Gastroesophageal sphincter (tissue), 4 donors: ENCODE measurements around the gene CCNH. TPM values are rescaled to one million over a fixed set of nuclear protein-coding genes. Genes with fewer than 3 reads are reported as not detected.

Experiments used
- ATAC-seq: fragments of 150-250 bp; one replicate; pipeline ENCODE4 v1.9.1; 2016; ENCODE audit warnings: mild to moderate bottlenecking, moderate library complexity
- H3K27ac ChIP-seq, 4 donors: fragments of 200-600 bp; sonication (generic) in 3 of 4; 1 replicate in 3 of 4; 2 replicates in 1 of 4; pipeline ENCODE4 v1.5.1; 2016 to 2019
- H3K27me3 ChIP-seq: fragments of 200-600 bp; sonication (generic); one replicate; pipeline ENCODE4 v1.5.1; 2019
- H3K36me3 ChIP-seq, 2 donors: fragments of 200-600 bp; sonication (generic); one replicate each; pipeline ENCODE4 v1.5.1; 2019; ENCODE audit warnings: control low read depth in 1 of 2
- H3K4me1 ChIP-seq, 3 donors: fragments of 200-600 bp; sonication (generic); 1 replicate in 2 of 3; 2 replicates in 1 of 3; pipeline ENCODE4 v1.5.1; 2016 to 2019; ENCODE audit warnings: control low read depth in 2 of 3
- H3K4me3 ChIP-seq, 2 donors: fragments of 200-600 bp; sonication (generic); one replicate each; pipeline ENCODE4 v1.5.1; 2019; ENCODE audit warnings: mild to moderate bottlenecking in 1 of 2, moderate library complexity in 1 of 2
- H3K9me3 ChIP-seq, 3 donors: fragments of 200-600 bp; sonication (generic); one replicate each; pipeline ENCODE4 v1.5.1; 2017 to 2019; ENCODE audit warnings: control low read depth in 2 of 3
- EP300 ChIP-seq: sonication (generic); formaldehyde crosslinking; IDR thresholded peaks from one replicate; pipeline ENCODE4 v1.6.1; 2017; ENCODE audit warnings: antibody characterized with exemption, mild to moderate bottlenecking
- POLR2A ChIP-seq, 2 donors: fragments of 450-650 bp; IDR thresholded peaks; one replicate each; pipeline ENCODE4 v1.6.1; 2017; ENCODE audit warnings: antibody characterized with exemption in 2 of 2, mild to moderate bottlenecking in 2 of 2, moderate library complexity in 1 of 2
- POLR2AphosphoS5 ChIP-seq: sonication (generic); formaldehyde crosslinking; IDR thresholded peaks from one replicate; pipeline ENCODE4 v1.6.1; 2017; ENCODE audit warnings: antibody characterized with exemption
- WGBS, 2 donors: methylation state at CpG; one replicate each; pipeline ENCODE4 v1.1.5; 2018; ENCODE audit warnings: low coverage in 1 of 2; 5-methylcytosine and 5-hydroxymethylcytosine counted together
- small RNA-seq, 4 donors: library from RNA; depleted of rRNA; stranded (forward); fragments of <200 nt; gene quantifications; one replicate each; pipeline ENCODE3, GENCODE V24; 2016
- total RNA-seq, 4 donors: library from RNA; depleted of rRNA; stranded (reverse); fragments of >200 nt; gene quantifications; one replicate each; pipeline ENCODE4 v1.1.0, GENCODE V29; 2016
- TF ChIP-seq, protein P1 (sequence below), 4 experiments: fragments of 200-600 bp in 2 of 4; fragments of 450-650 bp in 2 of 4; sonication (generic) in 1 of 4; IDR thresholded peaks; one replicate each; pipeline ENCODE4 v1.5.1; 2017 to 2019; ENCODE audit warnings: antibody characterized with exemption in 4 of 4, mild to moderate bottlenecking in 2 of 4, moderate library complexity in 2 of 4

The CCNH gene
- total RNA-seq, 4 donors from 2014 or later: 32.0 to 125 (median 81.0) TPM

DNA sequence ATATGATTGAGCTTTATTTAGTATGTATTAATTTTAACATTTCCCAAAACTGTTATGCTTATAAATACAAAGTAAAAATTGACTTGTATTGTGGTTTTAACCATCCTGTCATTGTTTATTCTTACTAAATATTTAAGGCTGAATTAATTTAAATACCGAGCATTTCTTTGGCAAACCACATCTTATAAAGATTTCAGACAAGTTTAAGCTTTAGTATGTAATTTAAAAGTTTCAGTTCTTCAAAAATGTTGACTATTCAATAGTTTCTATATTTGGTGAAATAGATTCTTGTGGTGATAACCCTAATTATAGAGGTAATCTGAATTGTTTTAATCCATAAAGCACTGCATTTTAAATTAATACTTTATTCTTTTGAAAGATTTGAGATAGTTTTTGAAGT lies 65.5 kb downstream of the CCNH start:
- peaks cover 0 to 33% of the 10 kb centered on the region in 2 donors for H3K36me3 ChIP-seq
- TF ChIP-seq EP300 (no peak), POLR2A (IDR thresholded peaks at IDR 0.05) (no peak), POLR2AphosphoS5 (no peak)
- TF ChIP-seq, protein P1, sequence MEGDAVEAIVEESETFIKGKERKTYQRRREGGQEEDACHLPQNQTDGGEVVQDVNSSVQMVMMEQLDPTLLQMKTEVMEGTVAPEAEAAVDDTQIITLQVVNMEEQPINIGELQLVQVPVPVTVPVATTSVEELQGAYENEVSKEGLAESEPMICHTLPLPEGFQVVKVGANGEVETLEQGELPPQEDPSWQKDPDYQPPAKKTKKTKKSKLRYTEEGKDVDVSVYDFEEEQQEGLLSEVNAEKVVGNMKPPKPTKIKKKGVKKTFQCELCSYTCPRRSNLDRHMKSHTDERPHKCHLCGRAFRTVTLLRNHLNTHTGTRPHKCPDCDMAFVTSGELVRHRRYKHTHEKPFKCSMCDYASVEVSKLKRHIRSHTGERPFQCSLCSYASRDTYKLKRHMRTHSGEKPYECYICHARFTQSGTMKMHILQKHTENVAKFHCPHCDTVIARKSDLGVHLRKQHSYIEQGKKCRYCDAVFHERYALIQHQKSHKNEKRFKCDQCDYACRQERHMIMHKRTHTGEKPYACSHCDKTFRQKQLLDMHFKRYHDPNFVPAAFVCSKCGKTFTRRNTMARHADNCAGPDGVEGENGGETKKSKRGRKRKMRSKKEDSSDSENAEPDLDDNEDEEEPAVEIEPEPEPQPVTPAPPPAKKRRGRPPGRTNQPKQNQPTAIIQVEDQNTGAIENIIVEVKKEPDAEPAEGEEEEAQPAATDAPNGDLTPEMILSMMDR (IDR thresholded peaks at IDR 0.05): no peak
- no peak for ATAC-seq
- H3K4me1 ChIP-seq: no peaks in the 10 kb centered on the region
- WGBS, 2 donors: 75 to 82% methylated on average over 1 of the region's 1 CpG
- no peaks in the 10 kb centered on the region for H3K9me3 ChIP-seq
- H3K4me3 ChIP-seq: no peak overlapping the region
- no peak overlapping the region for H3K27ac ChIP-seq
- no peaks in the 10 kb centered on the region for H3K27me3 ChIP-seq

Small RNA genes lying within 50 kb of the gene (small RNA-seq; reads per million reads assigned to genes)
- 0 reads per million in 4 donors for gene RNU6-727P

Other genes with a start within 250 kb of the CCNH start
- 10 to 100 TPM; 23.8 to 27.2 (median 26.0) TPM for gene RASA1, start 145.0 kb downstream of the CCNH start, total RNA-seq